GF-D8 (cell line): ENCODE measurements around the gene ANKRD36.
"Not testable (repeated sequence)": the region's sequence is repeated elsewhere in the genome, so short reads cannot be mapped to it uniquely, and the experiment has no call there.

ENCODE experiments used
- DNase-seq: peaks from one replicate; lab custom pipeline; 2025; lab: John Stamatoyannopoulos, UW

ANKRD36 gene

DNA sequence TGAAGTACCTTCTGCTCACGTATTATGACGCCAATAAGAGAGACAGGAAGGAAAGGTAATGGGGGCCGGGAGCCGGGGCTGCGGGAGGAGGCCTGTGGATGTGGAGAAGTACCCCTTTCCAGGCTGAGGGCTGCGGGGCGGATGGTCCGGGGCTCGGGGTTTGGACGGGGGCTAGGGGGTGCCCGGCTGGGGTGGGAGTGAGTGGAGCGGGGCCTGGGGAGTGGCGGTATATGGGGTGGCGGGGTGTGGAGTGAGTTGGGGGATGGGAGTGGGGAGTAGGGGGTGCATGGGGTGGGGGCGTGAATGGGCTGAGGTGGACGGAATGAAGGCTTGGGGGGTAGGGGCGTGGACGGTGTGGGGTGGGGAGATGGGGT is 916 bp downstream of the ANKRD36 start:
- DNase-seq = not testable (repeated sequence)

DNA sequence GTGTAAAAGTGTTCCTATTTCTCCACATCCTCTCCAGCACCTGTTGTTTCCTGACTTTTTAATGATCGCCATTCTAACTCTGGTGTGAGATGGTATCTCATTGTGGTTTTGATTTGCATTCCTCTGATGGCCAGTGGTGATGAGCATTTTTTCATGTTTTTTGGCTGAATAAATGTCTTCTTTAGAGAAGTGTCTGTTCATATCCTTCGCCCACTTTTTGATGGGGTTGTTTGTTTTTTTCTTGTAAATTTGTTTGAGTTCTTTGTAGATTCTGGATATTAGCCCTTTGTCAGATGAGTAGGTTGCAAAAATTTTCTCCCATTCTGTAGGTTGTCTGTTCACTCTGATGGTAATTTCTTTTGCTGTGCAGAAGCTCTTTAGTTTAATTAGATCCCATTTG is 16.1 kb downstream of the ANKRD36 start:
- not testable (repeated sequence) for DNase-seq

GRCh38 chr2:97144016-97144415 is 31.1 kb downstream of the ANKRD36 start:
- DNase-seq = not testable (repeated sequence)

DNA sequence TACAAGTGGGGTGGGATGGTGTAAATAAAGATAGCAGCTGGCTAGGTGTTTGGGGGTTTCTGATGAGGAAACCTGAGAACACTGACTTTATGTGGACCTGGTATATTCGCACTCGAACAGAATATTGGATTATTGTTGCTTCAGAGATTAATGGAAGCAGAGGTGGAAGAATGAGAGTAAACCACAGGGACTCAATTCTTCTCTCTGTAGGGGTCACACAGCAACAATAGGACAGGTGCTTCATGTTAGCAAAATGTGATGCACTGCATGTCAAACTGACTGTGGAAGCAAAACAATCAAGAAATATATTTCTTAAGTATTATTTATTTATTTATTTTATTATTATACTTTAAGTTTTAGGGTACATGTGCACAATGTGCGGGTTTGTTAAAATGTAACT is 53.6 kb downstream of the ANKRD36 start:
- not testable (repeated sequence) for DNase-seq

DNA sequence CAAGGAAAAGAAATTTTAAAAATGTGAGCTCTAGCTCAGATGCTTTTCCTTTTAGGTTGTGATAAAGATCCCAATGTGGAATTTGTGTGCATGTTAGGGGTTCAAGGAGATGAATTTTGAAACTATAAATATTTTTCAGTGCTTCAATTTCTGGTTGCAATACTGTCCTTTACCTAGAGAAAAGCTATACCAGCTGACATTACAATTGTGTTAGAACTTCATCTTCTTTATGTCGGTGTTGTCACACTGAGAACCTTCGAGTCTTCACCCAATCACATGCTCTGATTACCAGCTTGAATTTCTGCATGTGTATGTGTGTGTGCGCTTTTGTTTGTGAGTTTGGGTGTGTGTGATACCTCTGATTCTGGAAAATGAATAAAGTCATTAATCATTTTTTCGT is 55.0 kb downstream of the ANKRD36 start:
- DNase-seq = not testable (repeated sequence)

DNA sequence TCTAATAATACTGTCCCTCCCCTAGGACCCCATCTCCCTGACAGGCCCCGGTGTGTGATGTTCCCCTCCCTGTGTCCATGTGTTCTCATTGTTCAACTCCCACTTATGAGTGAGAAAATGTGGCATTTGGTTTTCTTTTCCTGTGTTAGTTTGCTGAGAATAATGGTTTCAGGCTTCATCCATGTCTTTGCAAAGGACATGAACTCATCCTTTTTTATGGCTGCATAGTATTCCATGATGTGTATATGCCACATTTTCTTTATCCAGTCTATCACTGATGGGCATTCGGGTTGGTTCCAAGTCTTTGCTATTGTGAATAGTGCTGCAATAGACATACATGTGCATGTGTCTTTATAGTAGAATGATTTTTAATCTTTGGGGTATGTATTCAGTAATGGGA is 55.6 kb downstream of the ANKRD36 start:
- not testable (repeated sequence) for DNase-seq

GRCh38 chr2:97180391-97180790 is 67.4 kb downstream of the ANKRD36 start:
- DNase-seq = not testable (repeated sequence)

- not testable (repeated sequence) for DNase-seq
Measured at GRCh38 chr2:97195349-97195748, 82.4 kb downstream of the ANKRD36 start.

DNA sequence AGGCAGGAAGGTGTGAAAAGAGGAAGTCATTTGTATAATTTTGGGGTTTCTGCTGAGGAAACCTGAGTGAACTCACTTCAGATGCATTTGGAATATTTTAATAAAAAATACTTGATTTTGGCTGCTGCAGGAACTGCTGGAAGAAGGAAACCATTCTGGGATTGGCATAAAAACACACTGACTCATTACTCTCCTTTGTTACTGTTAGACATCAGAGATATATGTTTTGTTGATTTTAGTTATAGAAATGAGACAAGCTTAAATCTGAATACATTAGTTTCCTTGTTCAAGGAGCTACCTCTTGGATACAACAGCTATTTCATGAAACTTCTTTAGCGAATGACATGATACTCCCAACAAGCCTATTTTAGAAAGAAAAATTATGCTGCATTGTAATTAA is 84.3 kb downstream of the ANKRD36 start:
- DNase-seq = not testable (repeated sequence)

GRCh38 chr2:97200887-97201286 is 87.9 kb downstream of the ANKRD36 start:
- not testable (repeated sequence) for DNase-seq

GRCh38 chr2:97202643-97203250 is 89.8 kb downstream of the ANKRD36 start:
- not testable (repeated sequence) for DNase-seq

DNA sequence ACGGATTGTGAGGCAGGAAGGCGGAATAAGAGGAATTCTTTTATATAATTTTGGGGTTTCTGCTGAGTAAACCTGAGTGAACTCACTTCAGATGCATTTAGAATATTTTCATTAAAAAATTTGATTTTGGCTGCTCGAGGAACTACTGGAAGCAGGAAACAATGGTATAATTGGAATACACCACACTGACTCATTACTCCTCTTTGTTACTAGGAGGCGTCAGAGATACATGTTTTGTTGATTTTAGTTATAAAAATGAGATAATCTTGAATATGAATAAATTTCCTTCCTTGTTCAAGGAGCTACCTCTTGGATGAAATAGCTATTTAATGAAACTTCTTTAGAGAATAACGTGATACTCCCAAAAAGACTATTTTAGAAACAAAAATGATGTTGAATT is 97.4 kb downstream of the ANKRD36 start:
- no peak for DNase-seq

- not testable (repeated sequence) for DNase-seq
Measured at GRCh38 chr2:97215025-97215424, 102.1 kb downstream of the ANKRD36 start.

- not testable (repeated sequence) for DNase-seq
Measured at GRCh38 chr2:97230848-97231585, 118.1 kb downstream of the ANKRD36 start.

DNA sequence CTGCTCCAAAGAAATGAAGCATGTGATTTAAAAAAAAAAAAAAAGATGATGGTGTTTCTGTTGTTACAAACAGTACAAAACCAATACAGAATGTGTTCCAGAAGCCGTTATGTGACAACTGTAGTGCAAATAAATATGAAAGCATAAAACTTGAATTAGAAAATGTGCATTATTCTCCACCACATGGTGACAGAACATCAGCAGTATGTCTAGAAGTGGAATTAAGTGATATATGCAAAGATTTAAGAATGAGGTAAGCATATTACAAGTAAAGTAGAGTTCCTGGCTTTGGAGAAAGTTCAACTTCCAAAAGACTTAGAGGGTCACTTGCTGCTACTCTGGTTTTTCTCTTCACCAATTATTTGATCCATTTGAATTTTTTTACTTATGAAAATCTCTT is 120.0 kb downstream of the ANKRD36 start:
- DNase-seq = not testable (repeated sequence)

GRCh38 chr2:97233660-97234295 is 120.8 kb downstream of the ANKRD36 start:
- DNase-seq = not testable (repeated sequence)

DNA sequence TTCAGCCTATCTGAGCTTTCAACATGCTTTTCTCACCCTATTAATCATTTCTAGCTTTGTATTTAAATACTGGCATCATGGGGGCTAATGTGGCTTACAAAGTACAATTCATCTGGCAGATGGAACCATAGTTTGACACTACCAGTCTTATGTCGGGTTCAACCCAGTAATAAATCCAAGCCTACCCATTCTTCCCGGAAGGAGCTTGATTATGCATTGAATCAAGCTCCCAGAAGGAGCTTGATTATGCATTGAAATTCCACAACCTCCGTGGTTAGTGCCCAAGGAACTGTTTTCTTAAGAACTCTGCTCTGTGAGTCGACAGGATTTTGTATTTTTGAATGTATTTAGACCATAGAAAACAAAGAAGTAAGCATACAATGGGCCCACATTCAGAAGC is 148.2 kb downstream of the ANKRD36 start:
- not testable (repeated sequence) for DNase-seq

DNA sequence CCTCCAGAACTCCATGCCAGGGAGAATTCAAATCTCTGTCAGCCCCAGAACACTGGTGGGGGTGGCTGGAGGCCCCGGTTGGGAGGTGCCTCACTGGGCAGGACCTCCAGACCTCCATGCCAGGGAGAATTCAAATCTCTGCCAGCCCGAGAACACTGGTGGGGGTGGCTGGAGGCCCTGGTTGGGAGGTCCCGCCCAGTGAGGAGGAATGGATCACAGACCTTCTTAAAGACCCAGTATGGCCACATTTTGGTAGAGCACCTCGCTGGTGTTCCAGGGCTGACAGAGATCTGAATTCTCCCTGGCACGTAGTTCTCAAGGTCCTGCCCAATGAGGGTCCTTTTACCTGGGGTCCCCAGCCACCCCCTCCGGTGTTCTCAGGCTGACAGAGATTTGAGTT is 153.5 kb downstream of the ANKRD36 start:
- DNase-seq = not testable (repeated sequence)

GRCh38 chr2:97267411-97268074 is 154.6 kb downstream of the ANKRD36 start:
- no peak for DNase-seq

DNA sequence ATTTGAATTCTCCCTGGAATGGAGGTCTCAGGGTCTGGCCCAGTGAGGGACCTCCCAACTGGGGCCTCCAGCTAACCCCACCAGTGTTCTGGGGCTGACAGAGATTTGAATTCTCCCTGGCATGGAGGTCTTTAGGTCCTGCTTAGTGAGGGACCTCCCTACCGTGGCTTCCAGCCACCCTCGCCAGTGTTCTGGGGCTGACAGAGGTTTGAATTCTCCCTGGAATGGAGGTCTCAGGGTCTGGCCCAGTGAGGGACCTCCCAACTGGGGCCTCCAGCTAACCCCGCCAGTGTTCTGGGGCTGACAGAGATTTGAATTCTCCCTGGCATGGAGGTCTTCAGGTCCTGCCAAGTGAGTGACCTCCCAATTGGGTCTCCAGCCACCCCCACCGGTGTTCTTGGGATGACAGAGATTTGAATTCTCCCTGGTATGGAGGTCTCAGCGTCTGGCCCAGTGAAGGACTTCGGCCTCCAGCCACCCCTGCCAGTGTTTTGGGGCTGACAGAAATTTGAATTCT is 155.2 kb downstream of the ANKRD36 start:
- not testable (repeated sequence) for DNase-seq

DNA sequence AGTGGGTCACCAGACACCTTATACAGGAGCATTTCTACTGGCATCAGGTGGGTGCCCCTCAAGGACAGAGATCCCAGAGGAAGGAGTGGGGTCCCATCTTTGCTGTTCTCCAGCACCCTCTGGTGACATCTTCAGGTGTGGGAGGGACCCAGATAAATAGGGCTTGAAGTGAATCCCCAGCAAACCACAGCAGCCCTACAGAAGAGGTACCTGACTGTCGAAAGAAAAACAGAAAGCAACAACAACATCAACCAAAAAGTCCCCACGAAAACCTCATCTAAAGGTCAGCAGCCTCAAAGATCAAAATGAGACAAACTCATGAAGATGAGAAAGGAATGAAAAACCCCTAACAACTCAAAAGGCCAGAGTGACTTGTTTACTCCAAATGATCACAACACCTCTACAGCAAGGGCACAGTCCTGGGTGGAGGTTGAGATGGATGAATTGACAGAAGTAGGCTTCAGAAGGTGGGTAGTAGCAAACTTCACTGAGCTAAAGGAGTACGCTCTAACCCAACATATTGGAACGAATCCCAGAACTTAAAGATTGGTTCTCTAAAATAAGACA is 163.4 kb downstream of the ANKRD36 start:
- not testable (repeated sequence) for DNase-seq

GRCh38 chr2:97285187-97285586 is 172.2 kb downstream of the ANKRD36 start:
- DNase-seq = not testable (repeated sequence)
